HG03108 (cell line): ENCODE data around the gene KYAT1.
"Not testable (repeated sequence)": the region's sequence is repeated elsewhere in the genome, so short reads cannot be mapped to it uniquely, and the experiment has no call there.

Experiments used
- ATAC-seq: cut with Tn5 transposase; IDR thresholded peaks from one replicate; pipeline ENCODE4 v1.9.1; 2021; ENCODE audit warnings: moderate library complexity; ENCODE audit not compliant: unreplicated experiment

The KYAT1 gene

DNA sequence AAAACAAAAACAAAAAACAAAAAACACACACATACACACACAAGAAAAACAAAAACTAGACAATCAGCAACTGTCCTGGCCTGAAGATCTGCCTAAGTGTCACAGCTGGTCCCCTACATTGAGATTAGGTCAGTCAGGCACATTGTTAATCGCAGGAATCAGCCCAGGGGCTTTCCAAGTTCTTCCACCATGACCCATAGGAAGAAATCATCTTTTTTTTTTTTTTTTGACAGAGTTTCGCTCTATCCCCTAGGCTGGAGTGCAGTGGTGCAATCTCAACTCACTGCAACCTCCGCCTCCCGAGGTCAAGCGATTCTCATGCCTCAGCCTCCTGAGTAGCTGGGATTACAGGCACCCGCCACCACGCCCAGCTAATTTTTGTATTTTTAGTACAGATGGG lies 38.6 kb downstream of the KYAT1 start:
- ATAC-seq: not testable (repeated sequence)

DNA sequence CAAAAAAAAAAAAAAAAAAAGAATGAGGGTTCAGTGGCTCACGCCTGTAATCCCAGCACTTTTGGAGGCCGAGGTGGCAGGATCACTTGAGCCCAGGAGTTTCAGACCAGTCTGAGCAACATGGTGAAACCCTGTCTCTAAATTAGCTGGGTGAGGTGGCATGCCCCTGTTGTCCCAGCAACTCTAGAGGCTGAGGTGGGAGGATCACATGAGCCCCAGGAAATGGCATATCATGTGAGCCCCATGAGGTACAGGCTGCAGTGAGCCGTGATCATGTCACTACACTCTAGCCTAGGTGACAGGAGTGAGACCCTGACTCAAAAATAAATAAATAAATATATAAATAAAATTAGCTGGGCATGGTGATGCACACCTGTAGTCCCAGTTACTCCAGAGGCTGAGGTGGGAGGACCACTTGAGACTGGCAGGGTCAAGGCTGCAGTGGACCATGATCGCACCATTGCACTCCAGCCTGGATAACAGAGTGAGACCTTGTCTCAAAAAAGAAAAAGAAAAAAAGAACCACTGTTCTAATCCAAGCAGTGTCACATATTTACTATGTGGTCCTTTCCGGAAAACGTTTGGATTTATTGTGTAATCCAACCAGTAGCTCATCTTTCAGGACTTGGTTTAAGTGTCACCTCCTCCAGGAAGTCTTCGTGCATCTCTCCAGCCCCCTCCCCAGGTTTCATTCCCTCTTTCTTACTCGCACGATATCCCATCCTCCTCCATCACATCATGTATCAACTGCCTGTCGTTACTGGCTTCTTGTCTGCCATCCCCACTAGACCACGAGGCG lies 39.9 kb downstream of the KYAT1 start:
- no peak for ATAC-seq

DNA sequence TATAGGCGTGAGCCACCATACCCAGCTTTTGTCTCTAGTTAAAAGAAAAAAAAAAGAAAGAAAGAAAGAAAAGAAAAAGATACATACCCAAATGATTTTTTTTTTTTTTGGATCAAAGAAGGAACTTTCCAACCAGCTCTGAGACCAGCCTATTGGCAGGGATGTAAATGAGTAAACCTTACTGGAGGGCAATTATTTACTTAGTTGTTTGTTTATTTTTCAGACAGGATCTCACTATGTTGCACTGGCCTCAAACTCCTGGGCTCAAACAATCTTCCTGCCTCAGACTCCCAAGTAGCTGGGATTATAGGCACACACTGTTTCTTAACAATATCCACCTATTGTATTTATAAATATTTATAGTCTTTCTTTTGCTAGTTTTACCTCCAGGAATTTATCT lies 41.2 kb downstream of the KYAT1 start:
- ATAC-seq: no peak

DNA sequence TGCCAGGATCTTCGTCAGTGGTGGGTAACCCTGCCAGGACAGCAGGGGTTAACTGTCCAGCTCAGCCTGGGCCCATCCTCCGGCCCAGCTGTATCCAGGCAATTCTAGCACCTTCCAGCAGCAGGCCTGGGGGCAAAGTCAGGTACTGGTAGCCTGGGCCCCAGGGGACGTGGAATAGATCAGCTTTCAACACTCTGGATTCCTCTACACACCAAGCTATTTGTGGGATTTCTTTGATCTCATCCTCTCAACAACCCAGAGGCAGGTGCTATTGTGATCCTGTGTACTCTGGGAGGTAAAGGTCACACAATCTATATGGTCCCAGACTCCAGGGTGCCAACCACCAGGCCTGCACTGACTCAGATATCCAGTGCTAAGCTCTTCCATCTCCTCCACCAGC lies 43.4 kb downstream of the KYAT1 start:
- ATAC-seq: no peak

DNA sequence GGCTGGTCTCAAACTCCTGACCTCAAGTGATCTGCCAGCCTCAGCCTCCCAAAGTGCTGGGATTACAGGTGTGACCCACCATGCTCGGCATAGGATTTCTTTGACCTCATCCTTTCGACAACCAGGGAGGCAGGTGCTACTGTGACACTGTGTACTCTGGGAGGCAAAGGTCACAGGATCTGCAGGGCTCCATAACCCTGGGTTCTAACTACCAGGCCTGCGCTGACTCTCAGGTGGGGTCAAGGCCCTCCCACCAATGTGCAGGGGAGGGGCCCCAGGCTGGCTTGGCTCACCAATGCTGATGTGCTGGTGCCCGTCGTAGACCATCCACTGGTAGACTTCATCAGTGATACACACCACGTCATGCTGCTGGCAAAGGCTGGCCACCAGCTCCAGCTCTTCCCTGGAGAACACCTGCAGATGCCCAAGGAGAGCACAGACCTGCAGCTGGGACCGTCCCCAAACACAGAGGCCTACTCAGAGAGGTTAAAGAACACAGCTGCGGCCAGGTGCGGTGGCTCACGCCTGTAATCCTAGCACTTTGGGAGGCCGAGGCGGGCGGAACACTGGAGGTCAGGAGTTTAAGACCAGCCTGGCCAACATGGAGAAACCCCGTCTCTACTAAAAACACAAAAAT lies 45.1 kb downstream of the KYAT1 start:
- no peak for ATAC-seq

DNA sequence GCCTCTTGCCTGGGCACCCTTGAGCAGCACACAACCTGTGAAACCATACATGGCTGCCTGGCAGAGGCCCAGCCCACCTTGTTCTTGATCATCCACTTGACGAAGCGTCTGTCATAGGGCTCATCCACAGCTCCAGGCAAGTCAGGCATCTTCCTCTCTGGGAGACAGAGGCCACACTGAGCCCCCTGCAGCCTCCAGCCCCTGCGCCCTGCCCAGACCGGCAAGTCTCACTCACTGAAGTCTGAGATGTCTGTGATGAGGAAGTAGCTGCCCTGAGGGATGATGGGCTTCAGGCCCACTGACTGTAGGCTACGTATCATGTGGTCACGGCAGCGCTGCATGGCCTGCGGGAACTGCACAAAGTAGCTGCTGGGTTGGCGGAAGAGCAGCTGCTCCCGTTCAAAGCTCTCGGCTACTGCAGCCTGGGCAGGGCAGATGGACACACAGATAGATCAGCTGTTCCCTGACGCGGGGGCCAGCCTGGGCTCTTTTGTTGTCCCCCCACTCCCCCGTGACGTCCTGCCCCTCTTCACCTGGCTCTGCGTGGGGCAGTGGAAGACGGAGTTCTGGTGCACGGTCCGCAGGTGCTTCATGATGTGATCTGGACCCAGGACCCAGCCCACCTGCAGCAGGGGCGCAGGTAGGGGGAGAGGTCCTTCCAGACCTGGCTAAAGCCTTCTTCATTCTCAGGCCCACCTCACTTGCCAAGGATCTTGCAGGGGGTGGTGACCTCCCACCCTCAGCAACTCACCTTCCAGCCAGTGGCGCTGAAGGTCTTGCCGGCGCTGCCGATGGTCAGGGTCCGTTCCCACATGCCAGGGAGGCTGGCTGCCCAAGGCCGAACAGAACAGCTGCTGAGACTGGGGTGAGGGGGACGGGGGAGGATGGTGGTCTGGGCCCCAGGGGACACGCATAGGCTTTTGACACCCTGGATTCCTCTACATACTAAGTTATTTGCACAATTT lies 46.2 kb downstream of the KYAT1 start:
- ATAC-seq: no peak

DNA sequence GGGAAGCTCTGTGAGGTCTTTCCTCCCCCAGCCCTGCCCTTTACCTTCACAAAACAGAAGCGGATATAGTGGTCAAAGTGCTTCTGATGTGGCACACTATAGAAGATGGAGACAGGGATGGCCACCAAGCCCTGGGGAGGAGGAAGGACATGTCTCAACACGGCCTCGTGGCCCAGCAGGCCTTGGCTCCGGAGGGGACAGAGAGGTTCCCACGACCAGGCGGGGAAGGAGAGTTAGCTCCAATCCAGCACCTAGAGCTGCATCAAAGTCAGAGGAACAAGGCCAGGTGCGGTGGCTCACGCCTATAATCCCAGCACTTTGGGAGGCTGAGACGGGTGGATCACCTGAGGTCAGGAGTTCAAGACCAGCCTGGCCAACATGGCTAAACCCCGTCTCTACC lies 48.1 kb downstream of the KYAT1 start:
- no peak for ATAC-seq

DNA sequence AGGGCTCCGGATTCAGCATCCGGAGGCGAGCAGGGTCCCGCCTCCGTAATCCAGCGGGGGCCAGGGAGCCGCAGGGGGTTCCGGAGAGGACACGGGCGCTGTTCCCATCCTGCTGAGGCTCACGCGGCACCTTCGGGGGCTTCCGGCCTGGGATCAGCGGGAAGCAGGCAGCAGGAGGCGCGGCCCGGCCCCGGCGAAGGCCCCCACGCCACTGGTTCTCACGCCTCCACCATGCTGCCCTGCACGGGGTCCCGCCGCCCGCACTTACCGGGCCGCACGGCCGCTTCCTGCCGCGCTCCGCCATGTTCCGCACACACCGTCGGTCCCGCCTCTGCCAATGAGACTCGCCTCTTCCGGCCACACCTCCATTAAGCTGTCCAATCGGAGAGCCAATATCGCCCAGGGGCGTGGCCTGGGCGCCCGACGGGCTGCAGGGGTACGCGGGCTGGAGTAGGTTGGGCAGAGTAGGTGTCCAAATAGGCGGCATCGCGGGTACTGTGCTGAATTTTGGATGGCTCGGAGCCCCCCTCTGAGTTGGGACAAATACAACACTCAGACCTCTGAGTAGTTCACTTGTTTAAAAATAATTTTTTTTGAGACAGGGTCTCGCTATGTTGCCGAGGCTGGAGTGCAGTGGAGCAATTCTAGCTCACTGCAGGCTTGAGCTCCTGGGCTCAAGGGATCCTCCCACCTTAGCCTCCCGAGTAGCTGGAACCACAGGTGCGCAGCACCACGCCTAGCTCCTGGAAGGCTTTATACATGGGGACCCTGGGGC lies 52.1 kb downstream of the KYAT1 start, which contains the start of gene SPOUT1:
Gene SPOUT1, minus strand, starts transcription at position 318 of the 775 bp plus-strand sequence. Its CDS starts 14 bp downstream, at position 304.
- ATAC-seq: peak; percentile 99

DNA sequence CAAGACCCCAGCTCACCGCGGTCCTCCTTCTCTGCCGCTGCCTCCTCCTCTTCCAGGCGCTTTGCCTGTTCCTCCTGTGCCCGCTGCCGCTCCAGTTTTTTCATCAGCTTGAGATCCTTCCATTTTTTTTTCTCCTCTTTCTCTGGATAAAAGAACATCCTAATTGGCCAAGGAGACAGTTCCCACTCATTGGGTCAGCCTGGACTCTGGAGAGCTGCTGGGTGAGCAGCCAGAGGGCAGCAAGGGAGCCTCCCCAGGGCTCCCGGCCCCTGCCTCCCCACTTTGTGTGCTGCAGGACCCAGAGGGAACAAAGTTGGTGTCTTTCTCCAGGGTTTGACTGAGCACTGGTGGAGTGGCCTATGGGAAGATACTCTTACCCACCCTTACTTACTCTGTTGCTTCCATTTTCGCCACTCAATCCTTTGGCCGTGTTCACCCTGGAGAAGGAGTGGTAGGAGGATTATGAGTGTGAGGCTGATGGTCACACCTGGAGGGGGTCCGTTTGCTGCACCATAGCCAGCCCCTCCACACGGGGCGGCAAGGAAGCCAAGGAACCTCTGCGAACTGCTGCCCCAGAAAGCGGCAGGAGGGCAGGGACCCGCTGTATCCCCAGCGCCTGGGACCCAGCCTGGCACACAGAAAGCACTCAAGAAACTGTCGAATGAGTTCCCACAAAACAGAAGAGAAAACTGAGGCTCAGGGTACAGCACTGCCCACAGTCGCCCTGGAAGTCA lies 52.9 kb downstream of the KYAT1 start:
- ATAC-seq: no peak

DNA sequence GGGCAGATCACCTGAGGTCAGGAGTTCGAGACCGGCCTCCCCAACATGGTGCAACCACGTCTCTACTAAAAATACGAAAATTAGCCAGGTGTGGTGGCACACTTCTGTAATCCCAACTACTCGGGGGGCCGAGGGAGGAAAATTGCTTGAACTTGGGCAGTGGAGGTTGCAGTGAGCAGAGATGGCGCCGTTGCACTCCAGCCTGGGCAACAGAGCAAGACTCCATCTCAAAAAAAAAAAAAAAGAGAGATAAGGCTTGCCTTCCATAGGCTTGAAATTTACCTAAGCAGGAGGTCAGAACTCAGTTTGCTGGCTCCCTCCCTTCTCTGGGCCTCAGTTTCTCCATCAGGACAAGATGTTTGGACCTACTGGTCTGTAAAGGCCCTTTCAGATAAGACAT lies 53.5 kb downstream of the KYAT1 start:
- ATAC-seq: no peak

DNA sequence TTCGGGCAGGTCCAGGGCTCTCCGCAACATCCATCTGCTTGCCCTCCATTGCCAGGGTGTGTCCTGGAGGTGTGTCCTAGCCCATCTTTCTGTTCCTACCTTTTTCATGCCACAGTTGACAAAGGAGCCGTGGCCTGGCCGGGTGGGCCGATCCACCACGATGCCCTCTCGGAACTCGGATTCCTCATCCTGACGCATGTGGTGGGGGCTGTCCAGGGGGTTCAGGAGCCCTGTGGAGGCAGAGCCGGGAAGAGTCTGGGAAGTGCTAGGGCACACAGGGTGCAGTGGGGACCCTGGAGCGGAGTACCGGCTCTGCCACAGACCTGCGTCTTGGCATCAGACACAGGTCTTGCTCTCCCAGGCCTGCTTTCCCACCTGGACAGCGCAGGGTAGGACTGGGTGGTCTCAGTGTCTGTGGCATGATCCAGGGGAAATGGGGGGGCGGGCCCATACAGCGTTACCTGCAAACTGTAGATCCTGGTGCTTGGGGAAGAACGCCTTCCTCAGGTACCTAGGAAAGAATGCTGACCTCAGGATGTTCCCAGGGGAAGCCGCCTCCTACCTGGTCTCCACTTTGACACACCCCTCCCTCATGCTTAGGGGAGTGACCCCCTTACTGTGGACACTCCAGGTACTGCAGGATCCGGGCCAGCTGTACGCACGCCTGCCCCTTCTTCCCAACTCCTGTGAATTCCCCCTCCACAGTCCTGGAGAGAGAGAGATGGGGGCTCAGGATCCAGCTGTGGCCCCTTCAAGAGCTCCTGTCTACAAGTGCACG lies 55.6 kb downstream of the KYAT1 start:
- no peak for ATAC-seq

DNA sequence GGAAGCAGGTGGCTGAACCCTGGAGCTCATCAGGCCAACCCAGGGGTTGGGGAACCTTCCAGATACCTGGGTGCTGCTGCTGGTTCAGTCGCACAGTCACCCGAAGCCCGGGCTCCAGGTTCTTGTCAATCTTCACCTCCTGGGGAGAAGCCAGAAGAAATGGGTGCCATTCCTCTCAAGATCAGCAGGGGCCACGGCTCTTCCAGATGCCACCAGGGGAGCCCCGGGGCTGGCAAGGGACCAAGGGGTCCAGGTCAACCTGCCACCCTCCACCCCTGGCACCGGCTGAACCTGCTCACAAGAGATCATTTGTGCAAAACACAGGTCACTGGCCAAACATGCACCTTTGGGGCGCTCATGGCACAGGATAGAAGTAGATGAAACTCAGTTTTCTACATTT lies 56.8 kb downstream of the KYAT1 start:
- no peak for ATAC-seq

DNA sequence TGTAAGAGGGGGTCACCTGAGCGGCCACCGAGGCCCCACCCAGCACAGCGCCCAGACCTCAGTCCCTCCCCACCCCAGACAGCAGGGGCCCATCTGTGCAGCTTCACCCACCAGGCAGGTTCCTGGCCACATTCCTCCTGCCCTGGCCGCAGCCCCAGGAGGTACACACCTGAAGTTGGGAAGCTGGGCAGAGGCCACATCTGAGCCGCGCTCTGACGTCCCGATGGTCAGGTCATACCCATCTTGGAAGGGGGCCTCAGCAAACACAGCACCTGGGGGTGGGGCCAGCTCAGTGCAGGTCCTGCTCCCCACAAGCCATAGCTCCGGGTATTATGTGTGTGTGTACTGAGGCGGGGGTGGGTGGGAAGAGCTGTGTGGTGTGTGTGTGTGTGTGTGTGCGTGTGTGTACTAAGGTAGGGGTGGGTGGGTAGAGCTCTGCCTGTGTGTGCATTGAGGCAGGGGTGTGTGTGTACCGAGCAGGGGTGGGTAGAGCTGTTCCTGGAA lies 57.8 kb downstream of the KYAT1 start:
- no peak for ATAC-seq

DNA sequence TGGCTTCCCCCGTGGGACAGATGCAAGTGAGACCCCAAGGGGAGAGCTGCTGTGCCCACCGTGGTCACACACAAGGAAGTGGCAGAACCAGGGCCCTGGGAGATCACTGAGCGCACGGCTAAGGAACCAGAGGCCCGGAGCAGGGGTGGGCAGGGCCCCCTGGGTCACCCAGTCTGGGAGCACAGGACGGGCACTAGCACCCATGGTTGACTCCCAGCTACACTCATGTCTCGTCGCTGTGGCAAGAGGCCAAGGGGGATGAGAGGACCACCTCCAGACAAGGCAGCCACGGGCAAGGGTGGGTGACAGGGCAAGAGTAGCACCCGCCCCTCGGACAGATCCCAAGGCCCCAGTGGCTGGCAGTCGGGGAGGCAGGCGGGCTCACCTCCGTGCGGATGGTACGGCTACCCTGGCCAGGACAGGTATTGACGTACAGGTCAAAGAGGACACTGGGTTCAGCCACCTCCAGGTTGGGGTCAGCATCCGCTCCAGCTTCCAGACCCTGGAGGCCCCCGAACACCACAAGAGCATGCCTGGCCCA lies 58.3 kb downstream of the KYAT1 start:
- no peak for ATAC-seq

DNA sequence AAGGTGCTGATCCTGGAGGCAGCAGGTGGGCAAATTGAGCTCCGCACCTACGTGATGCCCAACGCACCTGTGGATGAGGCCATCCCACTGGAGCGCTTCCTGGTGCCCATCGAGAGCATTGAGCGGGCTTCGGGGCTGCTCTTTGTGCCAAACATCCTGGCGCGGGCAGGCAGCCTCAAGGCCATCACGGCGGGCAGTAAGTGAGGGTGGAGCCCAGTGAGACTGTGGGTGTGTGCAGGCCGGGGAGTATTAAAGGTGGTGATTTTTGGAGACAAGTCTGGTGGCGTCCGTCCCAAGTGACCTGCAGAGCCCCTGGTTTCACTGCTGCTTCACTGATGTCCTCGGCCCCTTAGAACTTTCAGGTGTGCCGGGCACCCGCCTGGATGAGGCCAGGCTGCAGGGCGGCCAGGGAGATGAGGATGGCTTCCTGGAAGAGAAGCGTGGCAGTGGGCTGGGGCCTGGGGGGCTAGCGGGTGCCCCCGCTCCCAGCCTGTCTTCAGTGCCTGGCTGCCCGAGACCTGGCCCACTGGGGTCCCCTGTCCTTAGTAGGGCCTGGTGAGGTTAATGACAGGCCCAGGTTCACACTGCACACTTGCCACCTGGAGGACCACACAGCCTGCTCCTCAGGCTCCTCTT lies 59.2 kb downstream of the KYAT1 start:
- ATAC-seq: no peak

DNA sequence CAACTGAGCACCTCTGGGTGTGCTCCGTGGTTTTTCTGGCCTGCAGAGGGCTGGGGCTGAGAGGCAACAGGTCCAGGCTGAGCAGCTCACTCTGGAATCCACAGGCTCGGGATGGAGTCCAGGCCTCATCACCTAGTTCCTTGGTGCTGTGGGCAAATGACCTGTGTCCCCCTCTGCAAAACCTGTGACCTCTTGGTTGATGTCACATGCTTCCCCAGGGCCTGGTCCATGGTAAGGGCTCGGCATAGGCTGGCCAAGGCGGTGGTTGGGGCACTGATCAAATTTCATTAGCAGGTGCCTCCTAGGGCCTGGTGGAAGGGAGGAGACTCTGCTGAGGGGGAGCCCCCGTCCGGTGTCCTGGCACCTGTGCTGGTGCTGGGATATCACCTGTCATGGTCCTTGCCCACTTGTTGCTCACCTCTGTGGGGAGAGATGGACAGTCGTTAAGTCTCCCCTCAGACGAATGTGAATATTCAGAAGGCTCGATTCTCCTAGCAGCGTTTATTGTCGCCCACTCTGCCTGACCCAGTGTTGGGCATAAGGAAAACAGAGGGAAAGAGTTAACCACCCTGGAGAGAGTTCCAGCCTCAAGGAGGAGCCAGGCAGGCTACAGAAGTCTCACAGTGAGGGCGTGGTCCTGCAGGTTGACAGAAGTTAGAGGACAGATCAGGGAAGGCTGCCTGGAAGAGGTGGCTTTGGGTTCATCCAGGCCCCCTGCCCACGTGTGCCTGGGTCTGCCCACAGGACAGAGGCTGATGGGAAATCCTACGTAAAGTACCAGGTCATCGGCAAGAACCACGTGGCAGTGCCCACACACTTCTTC lies 60.0 kb downstream of the KYAT1 start:
- no peak for ATAC-seq
